Daoy (cell line): ENCODE data around the gene CNNM2. TPM values are rescaled to one million over a fixed set of nuclear protein-coding genes. Genes with fewer than 3 reads are reported as not detected.
"Not testable (repeated sequence)": the region's sequence is repeated elsewhere in the genome, so short reads cannot be mapped to it uniquely, and the experiment has no call there.

Source experiments
- DNase-seq: peaks from one replicate; pipeline ENCODE4 v3.0.0-alpha.2; 2015; ENCODE audit warnings: low read depth
- total RNA-seq: library from RNA; depleted of rRNA; stranded (reverse); fragments of >200 nt; shearing (Covaris generic); gene quantifications from 2 replicates; pipeline ENCODE4 v1.2.3, GENCODE V29; 2014

The CNNM2 gene
- total RNA-seq, 1 experiment from 2014 or later = 2.7 TPM

DNA sequence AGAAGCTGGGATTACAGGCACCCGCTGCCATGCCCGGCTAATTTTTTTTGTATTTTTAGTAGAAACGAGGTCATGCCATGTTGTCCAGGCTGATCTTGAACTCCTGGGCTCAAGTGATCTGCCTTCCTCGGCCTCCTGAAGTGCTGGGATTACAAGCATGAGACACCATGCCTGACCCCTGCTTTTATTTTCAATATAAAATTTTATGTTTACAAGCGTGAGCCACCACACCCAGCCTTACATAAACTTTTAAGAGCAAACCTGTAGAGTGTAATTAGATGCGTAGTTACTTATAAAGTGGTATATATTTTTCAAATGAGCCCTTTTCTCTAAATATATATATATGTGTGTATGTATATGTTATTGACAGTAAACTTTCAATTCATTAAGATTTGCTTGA lies 8.7 kb downstream of the CNNM2 start:
- DNase-seq = no peak

DNA sequence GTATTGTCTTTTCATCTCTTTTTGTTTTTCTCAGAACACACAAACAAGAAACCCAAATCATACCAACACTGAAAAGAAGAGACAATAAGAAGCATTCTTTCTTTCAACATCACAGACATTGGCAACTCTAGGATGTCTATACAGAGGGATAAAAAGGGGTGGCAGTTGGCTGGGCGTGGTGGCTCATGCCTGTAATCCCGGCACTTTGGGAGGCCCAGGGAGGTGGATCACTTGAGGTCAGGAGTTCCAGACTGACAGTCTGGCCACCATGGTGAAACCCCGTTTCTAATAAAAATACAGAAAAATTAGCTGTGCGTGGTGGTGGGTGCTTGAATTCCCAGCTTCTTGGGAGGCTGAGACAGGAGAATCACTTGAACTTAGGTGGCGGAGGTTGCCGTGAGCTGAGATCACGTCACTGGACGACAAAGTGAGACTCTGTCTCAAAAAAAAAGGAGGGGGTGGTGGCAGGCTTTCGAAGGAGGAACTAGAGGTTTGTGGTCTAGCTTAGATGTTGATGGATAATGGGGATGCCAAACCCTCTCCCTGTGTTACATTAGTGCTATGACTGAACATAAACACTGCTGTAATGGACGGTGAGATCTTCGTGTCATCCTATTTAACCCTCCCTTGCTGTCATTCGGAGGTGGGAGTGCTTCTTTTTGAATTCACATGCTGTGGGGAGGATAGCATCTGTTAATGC lies 9.4 kb downstream of the CNNM2 start:
- no peak for DNase-seq

DNA sequence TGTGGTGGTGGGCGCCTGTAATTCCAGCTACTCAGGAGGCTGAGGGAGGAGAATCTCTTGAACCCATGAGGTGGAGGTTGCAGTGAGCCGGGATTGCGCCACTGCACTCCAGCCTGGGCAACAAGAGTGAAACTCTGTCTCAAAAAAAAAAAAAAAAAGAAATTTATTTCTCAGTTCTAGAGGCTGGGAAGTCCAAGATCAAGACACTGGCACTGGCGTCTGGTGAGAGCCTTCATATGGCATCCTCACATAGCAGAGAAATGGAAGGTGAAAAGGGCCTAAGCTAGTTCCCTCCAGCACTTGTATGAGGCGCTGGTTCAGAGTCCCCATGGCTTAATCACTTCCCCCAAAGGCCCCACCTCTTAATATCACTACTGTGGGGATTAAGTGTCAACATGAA lies 10.3 kb downstream of the CNNM2 start:
- not testable (repeated sequence) for DNase-seq

DNA sequence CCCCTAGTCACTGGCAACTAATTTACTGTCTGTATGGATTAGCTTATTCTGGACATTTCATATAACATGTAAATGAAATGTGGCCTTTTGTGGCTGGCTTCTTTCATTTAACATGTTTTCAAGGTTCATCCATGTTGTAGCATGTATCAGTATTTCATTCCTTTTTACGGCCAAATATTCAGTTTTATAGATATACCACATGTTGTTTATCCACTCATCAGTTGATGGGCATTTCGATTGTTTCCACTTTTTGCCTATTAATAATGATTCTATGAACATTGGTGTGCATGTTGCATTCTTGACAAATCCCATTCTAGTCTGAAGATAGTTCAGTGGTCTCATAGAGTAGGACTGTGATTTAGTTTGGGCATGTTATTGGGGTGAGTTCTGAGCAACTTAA lies 12.6 kb downstream of the CNNM2 start:
- no peak for DNase-seq

DNA sequence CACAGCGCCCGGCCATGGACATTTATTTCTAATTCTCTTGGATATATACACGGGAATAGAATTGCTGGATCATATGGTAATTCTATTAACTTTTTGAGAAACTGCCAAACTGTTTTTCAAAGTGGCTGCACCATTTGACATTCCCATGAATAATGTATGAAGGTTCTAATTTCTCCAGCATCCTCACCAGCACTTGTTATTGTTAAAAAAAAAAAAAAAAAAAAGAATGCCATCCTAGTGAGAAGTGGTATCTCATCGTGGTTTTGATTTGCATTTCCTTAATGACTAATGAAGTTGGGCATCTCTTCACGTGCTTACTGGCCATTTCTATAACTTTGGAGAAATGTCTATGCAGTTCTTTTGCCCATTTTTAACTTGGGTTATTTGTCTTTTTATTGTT lies 13.5 kb downstream of the CNNM2 start:
- DNase-seq = no peak

DNA sequence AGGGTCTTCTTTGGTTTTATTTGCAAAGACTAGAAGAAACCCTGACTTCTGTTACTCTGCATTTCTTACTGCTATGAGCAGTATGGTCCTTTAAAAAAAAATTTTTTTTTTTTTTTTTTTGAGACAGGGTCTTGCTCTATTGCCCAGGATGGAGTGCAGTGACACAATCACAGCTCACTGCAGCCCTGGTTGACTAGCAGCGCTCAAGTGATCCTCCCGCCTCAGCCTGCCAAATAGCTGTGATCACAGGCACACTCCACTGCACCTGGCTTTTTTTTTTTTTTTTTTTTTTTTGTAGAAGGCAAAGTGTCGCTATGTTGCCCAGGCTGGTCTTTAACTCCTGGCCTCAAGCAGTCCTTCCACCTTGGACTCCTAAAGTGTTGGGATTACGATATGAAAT lies 17.4 kb downstream of the CNNM2 start:
- no peak for DNase-seq

DNA sequence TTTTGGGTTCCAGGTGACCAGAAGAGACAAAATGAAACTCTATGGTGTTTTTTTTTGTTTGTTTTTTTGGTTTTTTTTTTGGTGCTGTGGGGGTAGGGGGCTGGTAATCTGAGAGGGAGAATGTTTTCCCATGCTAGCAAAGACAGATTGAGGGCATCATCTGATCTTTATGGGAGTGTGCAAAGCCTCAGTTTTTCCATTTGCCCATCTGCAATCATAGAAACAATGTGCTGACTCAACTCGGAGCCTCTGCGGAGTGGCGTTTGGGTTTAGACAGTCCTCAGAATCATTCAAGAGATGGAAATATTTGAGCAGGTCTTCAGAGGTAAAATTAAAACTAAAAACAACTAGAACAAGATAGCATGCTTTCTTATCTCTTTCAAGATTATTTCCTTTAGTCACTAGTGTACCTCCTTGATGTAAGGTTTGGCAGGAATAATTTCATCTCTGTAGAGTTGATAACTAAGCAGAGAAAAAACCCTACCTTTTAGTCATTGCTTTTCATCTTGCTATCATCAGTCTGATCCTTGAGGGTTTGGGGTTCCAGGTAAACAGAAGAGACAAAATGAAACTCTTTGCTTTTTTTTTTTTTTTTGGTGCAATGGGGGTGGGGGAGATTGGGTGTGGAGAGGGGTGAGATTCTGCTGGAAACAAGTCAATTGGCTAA lies 18.0 kb downstream of the CNNM2 start:
- DNase-seq = no peak

DNA sequence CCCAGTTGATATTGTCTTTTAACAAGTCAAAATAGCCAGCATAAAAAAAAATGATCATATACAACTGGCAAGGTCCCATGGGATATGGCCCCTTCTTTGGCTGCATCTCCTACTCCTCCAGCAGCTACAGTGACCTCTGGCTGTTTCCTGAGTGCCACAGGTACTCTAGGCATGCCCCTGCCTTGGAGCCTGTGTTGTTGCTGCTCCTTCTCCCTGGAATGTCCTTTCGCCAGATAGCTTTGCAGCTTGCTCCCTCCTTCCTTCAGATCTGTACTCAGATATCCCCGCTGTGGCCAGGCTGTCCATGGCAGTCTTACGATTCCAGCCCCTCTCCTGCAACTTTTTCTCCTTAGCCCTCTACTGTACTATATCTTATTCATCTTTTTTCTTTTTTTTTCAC lies 23.3 kb downstream of the CNNM2 start:
- DNase-seq = no peak

DNA sequence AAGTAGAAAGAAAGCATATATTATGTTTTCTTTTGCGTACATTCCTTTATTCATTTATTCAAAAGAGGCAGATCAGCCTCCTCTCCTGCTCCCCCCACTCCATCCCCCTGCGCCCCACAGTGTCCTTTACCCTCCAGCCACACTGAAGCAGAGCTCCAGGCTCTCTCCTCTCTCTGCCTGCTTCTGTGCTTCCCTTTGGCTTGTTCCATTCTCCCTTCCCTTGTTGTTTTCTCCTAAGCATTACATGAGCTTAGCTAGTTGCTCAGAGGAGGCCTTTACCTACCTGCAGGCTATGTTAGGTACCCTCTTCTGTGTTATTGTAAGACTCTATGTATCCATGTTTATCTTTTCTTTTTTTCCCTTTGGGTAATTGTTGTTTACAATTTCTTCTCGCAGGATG lies 27.4 kb downstream of the CNNM2 start:
- no peak for DNase-seq

DNA sequence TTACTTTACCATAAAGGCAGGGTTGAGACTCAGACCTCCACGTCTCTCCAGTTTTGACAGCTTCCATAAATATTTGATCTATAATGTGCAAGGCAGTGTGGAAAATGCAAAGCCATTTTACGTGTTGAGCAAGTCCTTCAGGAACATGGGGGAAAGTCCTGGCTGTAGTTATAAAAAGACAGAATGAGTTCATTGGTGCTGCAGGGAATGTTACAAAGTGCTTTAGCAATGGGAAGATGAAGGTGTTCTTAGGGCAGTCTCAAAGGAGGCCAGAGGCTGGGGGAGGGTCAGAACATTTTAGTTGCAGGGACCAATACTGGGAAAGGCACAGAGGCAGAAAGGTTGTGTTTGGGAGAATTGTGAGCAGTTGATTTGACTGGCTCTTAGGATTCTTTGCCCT lies 27.9 kb downstream of the CNNM2 start:
- no peak for DNase-seq

DNA sequence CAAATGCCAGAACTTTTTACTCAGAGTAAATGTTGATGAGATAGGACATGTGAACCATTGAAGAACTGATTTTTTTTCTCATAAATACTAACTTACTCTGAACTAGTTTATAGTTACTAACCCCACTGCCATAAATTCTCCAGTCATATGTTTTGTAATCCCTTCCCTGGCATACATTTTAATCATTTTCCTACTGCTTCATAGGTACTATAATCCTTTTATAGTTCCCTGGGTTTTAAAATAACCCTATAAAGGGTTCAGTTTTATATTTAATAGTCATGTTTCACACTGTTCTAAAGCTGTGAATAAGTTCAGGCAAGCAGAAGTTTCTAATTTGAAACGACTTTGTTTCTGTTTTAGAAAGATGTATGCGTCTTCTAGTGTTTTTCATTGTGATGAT lies 28.9 kb downstream of the CNNM2 start:
- DNase-seq = no peak

DNA sequence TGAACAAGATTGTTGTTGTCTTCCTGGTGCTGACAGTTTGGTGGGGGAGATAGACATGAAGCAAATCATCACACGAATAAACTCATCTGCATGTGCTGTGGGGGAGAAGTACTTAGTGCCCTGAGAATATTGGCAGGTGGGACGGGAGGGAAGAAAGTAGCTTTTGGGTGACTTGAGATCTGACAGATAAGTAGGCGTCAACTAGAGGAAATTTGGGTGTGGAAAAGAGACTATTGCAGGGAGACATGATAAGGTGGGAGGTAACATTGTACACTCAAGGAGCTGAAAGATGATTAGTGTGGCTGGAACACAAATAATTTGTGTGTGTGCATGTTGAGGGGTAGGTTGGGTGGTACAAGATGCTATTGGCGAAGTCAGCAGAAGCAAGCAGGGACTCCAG lies 30.1 kb downstream of the CNNM2 start:
- DNase-seq = no peak

DNA sequence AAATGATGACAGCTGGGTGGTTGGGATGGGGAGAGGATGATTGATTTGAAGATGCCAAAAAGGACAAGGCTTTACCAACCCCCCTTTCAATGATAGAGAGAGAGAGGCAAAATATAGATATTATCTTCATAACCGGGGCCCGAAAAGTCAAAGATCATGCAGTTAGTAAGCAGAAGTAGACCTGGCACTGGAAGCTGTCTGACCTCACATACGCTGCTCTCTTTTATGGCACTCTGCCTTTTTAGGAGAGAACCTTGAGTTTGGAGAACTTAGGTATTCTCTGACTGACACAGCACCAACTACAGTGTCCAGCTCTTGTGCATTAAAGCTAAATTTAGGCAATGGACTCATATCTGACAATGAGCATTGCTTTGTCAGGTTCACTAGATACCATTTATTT lies 30.7 kb downstream of the CNNM2 start:
- DNase-seq = no peak

DNA sequence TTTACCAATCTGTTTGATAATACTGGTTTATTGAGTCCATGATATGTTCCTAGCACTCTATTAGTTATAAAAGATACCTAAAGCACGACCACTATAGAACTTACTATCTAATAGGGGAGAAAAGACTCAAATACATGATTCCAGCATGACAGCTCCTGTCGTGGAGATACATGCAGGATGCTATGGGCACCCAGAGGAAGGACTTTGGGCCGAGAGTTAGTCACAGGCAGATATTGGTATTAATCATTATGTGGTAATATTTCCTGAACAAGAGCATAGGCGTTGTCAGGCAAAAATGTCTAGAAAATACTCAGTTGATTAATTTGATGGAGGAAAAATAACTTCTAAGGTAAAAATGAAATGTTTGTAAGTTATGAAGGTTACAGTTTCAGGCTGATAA lies 31.8 kb downstream of the CNNM2 start:
- no peak for DNase-seq

DNA sequence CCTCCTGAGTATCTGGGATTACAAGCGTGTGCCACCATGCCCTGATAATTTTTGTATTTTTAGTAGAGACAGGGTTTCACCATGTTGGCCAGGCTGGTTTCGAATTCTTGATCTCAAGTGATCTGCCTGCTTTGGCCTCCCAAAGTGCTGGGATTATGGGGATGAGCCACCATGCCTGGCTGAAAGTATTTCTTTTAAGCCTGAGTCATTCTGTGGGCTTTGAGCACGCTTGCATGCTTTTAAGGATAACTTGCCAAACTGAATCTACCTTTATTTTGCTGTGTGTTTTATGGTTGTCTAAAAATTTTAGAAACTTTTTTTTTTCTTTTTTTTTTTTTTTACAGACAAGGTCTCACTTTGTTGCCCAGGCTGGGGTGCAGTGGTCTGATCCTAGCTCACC lies 33.2 kb downstream of the CNNM2 start:
- no peak for DNase-seq

DNA sequence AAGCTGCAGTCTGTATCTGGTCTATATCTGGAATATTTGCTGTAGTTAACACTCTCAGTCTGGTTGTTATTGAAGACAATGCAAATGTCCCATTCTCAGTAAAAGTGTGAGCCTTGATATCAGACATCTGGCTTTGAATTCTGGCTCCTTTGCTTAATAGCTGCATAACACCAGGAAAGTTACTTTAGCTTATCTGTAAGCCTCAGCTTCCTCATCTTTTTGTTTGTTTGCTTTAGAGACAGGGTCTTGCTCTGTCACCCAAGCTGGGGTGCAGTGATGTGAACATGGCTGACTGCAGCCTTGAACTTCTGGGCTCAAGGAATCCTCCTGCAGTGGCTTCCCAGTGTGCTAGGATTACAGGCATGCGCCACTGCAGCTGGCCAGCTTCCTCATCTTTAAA lies 41.3 kb downstream of the CNNM2 start:
- DNase-seq = no peak

DNA sequence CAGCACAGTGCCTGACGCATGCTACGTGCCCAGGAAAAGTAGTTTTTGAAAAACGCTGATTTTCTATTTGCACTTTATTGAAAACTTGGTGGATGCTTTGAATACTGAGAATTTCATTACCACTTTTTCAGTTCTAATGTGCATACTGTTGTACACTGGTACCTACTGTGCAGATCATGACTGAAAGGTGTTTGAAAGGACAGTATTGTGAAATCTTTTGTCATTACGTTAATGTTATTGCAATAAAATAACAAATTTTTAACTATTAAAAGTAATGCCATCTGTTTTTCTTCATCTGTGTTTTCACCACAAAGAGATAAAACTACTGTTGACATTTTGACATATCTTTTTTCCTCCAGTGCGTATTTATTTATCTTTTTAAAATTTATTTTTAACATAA lies 42.1 kb downstream of the CNNM2 start:
- no peak for DNase-seq

DNA sequence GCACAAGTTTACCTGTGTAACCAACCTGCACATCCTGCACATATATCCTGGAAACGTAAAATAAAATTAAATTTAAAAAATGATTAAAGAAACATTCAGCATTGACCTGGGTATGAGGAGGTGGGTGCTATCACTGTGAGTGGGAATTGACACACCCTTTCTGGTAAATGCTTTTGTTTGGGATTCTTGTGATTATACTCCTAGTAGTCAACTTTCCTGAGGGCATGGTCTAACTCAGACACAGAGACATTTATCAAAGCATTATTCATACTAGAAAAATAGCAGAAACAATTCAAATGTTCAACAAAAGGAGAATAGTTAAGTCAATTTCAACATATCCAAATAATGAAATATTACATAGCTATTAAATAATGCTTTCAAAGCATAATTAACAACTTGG lies 44.2 kb downstream of the CNNM2 start:
- DNase-seq = no peak

DNA sequence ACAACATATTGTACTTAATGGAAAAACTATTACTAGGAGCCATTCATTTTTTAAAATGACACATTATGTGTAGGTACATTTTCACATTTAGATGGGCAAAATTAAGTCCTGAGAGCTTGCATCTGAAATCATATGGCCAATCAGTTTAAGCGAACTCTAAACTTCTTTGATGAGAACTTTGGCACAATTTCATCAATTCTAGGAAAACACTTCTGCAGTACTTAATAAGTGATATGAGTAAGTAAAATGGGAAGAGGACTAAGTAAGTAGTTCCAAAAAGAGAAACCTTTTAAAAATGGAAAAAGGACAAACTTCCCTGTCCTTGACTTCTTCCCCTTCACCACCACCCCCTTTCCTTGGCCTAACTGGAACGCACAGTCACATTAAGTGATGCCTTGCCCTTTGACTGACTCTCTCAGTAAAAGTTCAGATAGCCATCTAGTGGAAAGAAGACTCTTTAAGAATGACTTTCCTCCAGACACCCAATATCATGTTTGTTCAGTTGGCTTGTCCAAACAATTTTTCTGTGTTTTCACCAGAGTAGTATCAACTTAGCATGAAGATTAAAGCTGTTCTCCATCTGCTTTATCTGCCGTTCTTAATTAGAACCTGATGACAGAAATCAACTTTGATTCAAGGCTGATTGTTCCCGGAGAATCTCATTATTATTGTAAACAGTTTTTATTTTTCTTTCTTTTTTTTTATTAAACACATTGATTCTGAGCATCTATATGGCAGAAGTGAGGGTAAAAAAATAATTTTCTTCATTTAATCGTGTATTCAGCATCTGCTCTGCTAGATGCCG lies 45.1 kb downstream of the CNNM2 start:
- DNase-seq = no peak

DNA sequence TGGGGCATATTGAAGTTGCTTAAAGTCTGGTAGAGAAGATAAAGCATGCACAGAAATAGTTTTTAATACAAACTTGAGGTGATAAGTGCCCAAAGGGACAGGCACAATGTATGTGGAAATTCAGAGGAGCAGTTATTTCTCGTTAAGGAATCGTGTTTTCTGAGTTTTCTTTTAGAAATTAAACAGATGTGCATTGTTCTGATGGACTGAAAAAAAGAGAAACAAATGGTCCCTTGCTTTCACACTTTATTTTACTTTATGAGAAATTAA lies 45.6 kb downstream of the CNNM2 start:
- DNase-seq = no peak

DNA sequence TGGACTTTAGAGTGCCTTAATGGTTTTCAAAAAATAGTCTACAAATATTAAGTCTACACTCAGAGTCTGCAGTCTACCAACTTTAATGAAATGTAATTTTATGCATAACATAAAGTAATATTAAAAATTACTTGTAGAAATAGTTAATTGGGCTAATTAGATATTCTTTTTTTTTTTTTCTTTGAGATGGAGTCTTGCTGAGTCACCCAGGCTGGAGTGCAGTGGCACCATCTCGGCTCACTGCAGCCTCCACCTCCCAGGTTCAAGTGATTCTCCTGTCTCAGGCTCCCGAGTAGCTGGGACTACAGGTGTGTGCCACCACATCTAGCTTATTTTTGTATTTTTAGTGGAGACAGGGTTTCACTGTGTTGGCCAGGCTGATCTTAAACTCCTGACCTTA lies 46.0 kb downstream of the CNNM2 start:
- not testable (repeated sequence) for DNase-seq

DNA sequence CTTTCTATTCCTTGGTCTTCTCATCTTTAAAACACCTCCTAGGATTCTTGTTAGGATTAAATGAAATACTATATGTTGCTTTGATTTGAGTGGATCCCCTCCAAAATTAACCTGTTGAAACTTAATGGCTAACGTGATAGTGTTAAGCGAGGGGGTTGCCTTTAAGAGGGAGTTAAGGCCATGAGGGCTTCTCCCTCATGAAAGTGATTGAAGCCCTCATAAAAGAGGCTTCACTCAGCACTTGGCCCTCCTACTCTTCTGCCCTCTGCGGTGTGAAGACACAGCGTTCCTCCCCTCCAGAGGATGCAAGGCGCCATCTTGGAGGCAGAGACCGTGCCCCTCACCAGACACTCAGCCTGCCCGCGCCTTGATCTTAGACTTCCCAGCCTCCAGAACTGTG lies 46.6 kb downstream of the CNNM2 start:
- no peak for DNase-seq

DNA sequence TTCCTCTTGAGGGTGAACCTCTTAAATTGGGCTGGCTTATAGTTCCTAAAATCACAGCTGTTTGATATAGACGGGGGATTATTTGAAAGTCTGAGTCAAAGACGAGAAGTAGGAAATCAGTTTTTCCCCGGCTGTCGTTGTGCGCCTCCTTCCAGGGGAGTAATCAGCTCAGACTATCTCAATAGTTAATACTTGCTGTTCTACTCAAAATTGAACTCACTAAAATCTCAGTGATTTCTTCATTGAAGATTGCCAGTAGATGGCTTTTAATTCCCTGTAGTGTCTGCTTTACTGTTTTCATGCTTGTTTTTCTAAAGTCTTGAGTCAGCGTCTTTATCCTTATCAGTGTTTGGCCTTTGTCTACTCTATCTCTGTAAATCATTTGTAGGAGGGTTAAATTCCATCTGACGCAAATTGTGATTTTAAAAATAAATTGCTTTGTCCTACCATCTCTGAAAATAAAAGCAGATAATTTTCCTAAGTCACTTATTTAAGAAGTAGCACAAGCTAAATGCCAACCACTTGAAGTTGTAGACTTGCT lies 47.3 kb downstream of the CNNM2 start:
- no peak for DNase-seq
